GM10266 (cell line): ENCODE results near the gene METTL4.

Experiments used
- DNase-seq: peaks from one replicate; pipeline ENCODE4 v3.0.0; 2012; ENCODE audit errors: extremely low spot score
- TF ChIP-seq, protein P1 (sequence below): IDR thresholded peaks from 2 replicates; pipeline ENCODE4 v1.5.1; 2012; ENCODE audit warnings: mild to moderate bottlenecking, low read depth; ENCODE audit not compliant: control insufficient read depth, insufficient read depth; ENCODE audit errors: missing control alignments

The METTL4 gene

DNA sequence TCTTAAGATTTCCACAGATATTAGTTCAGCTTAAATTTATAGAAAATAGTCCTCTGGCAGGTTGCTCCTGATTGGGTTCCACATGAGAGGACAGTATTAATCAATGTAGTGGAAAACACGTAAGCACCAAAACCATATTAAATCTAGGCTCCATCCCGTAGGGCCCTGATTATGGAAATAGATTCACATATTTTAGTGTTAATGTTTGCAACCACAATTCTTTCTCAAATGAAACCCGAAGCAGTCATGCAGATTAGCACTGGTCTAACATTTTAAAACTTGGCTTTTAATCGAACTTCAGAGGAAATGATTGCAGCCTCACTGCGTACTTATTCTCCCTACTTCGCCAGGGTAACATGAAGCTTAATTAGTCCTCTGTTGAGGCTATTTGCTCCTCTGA lies 60.9 kb downstream of the METTL4 start:
- DNase-seq = no peak
- TF ChIP-seq, protein P1, sequence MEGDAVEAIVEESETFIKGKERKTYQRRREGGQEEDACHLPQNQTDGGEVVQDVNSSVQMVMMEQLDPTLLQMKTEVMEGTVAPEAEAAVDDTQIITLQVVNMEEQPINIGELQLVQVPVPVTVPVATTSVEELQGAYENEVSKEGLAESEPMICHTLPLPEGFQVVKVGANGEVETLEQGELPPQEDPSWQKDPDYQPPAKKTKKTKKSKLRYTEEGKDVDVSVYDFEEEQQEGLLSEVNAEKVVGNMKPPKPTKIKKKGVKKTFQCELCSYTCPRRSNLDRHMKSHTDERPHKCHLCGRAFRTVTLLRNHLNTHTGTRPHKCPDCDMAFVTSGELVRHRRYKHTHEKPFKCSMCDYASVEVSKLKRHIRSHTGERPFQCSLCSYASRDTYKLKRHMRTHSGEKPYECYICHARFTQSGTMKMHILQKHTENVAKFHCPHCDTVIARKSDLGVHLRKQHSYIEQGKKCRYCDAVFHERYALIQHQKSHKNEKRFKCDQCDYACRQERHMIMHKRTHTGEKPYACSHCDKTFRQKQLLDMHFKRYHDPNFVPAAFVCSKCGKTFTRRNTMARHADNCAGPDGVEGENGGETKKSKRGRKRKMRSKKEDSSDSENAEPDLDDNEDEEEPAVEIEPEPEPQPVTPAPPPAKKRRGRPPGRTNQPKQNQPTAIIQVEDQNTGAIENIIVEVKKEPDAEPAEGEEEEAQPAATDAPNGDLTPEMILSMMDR = no peak

DNA sequence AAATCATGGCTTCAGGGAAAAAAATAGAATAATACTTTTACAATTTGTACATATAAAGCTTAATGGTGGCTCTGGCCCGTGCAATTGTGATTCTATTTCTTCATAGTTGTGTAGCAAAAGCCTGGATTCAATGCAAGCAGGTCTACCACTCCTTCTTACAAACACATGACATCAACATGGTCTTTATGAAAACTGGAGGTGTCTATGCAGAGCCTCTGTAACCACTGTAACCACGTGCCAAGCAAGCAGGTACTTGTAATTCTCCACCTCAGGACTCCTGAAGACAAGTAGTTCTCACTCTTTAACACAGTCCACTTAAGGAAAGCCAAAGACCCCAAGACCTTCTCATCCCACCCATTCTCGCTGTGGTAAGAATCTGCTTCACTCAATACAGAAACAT lies 62.6 kb downstream of the METTL4 start:
- DNase-seq = no peak
- TF ChIP-seq, protein P1 = no peak

DNA sequence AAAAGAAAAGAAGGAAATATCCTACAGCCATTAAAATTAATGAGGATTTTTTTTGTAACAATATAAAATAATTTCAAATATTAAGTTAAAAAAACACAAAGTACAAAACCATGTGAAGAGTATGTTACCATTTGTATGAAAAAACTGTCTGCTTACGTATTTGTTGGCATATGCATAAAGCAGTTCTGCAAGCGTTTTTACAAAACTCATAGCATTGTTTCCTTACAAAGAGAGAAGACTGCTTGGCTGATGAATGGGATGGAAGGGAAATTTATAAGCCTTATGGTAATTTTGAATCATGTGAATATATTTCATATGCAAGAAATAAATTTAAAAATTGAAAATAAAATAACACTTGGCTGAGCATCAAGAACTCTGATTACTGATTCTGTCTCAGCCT lies 63.1 kb downstream of the METTL4 start:
- no peak for DNase-seq
- TF ChIP-seq, protein P1 = no peak

DNA sequence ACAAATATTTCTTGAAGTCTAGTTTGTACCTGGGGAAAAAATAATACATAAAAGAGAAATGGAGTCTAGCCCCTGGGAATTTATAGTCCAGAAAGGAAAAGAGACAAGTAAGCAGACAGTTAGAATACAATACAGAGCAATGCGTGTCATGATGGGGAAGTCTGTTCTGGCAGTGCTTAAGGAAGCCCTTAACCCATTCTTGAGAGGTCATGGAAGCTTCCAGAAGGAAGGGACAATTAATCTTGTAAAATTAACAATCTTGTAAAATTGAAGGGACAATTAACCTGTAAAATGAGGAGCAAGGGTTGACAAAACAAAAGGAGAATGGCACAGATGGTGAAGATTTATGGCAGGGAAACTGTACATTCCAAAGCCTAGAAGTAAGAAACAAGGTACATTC lies 66.7 kb downstream of the METTL4 start:
- TF ChIP-seq, protein P1 = no peak
- DNase-seq = no peak

DNA sequence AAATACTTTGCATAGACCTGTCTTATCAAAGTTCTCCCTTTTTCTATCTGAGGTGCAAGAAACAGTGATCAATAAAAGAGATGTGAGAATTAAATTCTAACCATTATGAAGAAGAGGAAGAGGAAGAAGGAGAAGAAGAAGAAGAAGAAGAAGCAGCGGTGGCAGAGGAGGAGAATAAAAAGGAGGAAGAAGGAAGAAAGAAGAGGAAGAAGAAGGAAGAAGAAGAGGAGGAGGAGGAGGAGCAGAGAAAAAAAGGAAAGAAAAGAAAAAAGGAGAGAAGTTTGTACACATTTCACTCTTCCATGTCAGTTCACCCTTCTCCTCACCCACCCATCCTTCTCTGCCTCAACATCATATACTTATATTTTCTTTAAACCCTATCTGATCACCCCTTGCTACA lies 68.4 kb downstream of the METTL4 start:
- TF ChIP-seq, protein P1 = no peak
- DNase-seq = no peak

DNA sequence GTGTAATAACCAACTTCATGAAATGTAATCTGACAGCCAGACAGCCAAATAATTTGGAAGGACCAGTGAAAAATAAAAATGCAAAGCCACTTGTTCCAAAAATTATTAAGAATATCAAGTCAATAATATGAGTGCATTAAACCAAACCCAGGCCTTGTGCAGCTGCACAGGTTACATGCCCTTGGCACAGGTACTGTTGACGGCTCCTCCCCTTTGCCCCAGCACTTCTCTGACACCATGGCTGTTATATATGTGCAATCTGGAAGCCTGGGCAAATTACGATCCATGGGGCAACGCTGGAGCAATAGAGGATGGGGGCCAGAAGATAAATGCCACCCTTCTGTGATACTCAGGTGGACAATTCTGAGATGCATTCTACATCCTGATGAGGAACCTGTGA lies 68.9 kb downstream of the METTL4 start:
- DNase-seq = no peak
- TF ChIP-seq, protein P1 = no peak

DNA sequence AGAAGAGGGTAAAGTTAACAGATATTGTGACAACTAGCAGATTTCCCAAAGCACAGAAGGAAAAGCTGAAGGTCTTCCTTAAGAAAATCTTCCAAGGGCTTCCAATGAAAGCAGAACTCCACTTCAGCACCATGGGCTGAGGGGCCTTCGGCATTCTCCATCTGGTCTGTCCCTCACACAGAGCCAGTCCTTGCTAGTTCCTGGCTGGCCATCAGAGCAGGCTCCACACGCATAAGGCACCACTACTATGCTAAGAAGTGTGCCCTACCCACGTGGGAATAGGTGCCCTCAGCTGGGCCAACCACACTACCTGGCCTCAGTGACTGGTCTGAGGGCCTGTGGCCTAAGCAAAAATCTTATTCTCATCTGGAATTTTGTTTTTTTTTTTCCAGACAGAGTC lies 73.5 kb downstream of the METTL4 start:
- no peak for DNase-seq
- TF ChIP-seq, protein P1 = no peak
